GM23248 (cell line): ENCODE results near the gene CASP5. TPM values are rescaled to one million over a fixed set of nuclear protein-coding genes. Genes with fewer than 3 reads are reported as not detected.

ENCODE experiments used
- DNase-seq: peaks from one replicate; pipeline ENCODE4 v3.0.0-alpha.2; 2015
- H2AFZ ChIP-seq: fragments of 200-600 bp; sonication (generic); 2 replicates; pipeline ENCODE4 v1.6.1; 2016; ENCODE audit warnings: antibody characterized with exemption
- H3F3A ChIP-seq: fragments of 200-600 bp; sonication (generic); 2 replicates; pipeline ENCODE4 v1.6.1; 2016; ENCODE audit warnings: mild to moderate bottlenecking, antibody characterized with exemption, mixed run types; ENCODE audit not compliant: insufficient read depth
- H3K27ac ChIP-seq: fragments of 200-600 bp; sonication (generic); 2 replicates; pipeline ENCODE4 v1.5.1; 2016; ENCODE audit warnings: mild to moderate bottlenecking
- H3K27me3 ChIP-seq: fragments of 200-600 bp; sonication (generic); replicated peaks from 2 replicates; pipeline ENCODE4 v1.6.1; 2016; ENCODE audit warnings: mild to moderate bottlenecking; ENCODE audit not compliant: insufficient read depth
- H3K36me3 ChIP-seq: fragments of 200-600 bp; sonication (generic); 2 replicates; pipeline ENCODE4 v1.6.1; 2016; ENCODE audit warnings: low read depth, mild to moderate bottlenecking
- H3K4me1 ChIP-seq: fragments of 200-600 bp; sonication (generic); 2 replicates; pipeline ENCODE4 v1.6.1; 2016; ENCODE audit warnings: mild to moderate bottlenecking; ENCODE audit not compliant: insufficient read depth
- H3K4me2 ChIP-seq: fragments of 200-600 bp; sonication (generic); one replicate; pipeline ENCODE4 v1.6.1; 2016; ENCODE audit warnings: mild to moderate bottlenecking; ENCODE audit not compliant: unreplicated experiment
- H3K4me3 ChIP-seq: fragments of 200-600 bp; sonication (generic); 2 replicates; pipeline ENCODE4 v1.5.1; 2016; ENCODE audit warnings: mild to moderate bottlenecking
- H3K79me2 ChIP-seq: fragments of 200-600 bp; sonication (generic); 2 replicates; pipeline ENCODE4 v1.6.1; 2016; ENCODE audit warnings: mild to moderate bottlenecking; ENCODE audit not compliant: insufficient read depth
- H3K9ac ChIP-seq: fragments of 200-600 bp; sonication (generic); 2 replicates; pipeline ENCODE4 v1.6.1; 2016; ENCODE audit warnings: mild to moderate bottlenecking
- H3K9me2 ChIP-seq: fragments of 200-600 bp; sonication (generic); 2 replicates; pipeline ENCODE4 v1.6.1; 2016; ENCODE audit warnings: mixed run types, mild to moderate bottlenecking, moderate library complexity; ENCODE audit not compliant: insufficient read depth
- H3K9me3 ChIP-seq: fragments of 200-600 bp; sonication (generic); one replicate; pipeline ENCODE4 v1.6.1; 2017; ENCODE audit warnings: low read depth
- H4K20me1 ChIP-seq: fragments of 200-600 bp; sonication (generic); 2 replicates; pipeline ENCODE4 v1.6.0; 2016; ENCODE audit not compliant: insufficient read depth
- EZH2 ChIP-seq: fragments of 200-600 bp; sonication (generic); IDR thresholded peaks from 2 replicates; pipeline ENCODE4 v1.6.1; 2018; ENCODE audit warnings: antibody characterized with exemption, mild to moderate bottlenecking; ENCODE audit not compliant: insufficient read depth, poor library complexity, severe bottlenecking
- EZH2phosphoT487 ChIP-seq: fragments of 200-600 bp; sonication (generic); IDR thresholded peaks from 2 replicates; pipeline ENCODE4 v1.6.1; 2018; ENCODE audit warnings: antibody characterized with exemption, moderate library complexity, mild to moderate bottlenecking, low read depth; ENCODE audit not compliant: insufficient read depth
- WGBS, 2 experiments: methylation state at CpG; one replicate each; pipeline ENCODE4 v1.1.6; 2015 to 2017; ENCODE audit warnings: low lambda C conversion rate in 2 of 2, low coverage in 1 of 2; ENCODE audit errors: missing lambda C conversion rate in 2 of 2; 5-methylcytosine and 5-hydroxymethylcytosine counted together
- in situ Hi-C: fragments of 300-500 bp; cut with MboI; formaldehyde crosslinking; loops from 2 replicates; pipeline ENCODE4 v1.15.0; 2020
- polyA plus RNA-seq: library from polyadenylated mRNA; unstranded; fragments of >200 nt; fragmentation: Nextera tagmentation; extraction: Ambion mirVana; gene quantifications from 2 replicates; pipeline ENCODE4 v1.2.1, GENCODE V29; 2016
- total RNA-seq: library from RNA; depleted of rRNA; stranded (reverse); fragments of >200 nt; shearing (Covaris generic); gene quantifications from 2 replicates; pipeline ENCODE4 v1.2.3, GENCODE V29; 2014; rRNA removed

The CASP5 gene
- total and polyA plus RNA-seq, 2 experiments from 2014 or later, result not detected

GRCh38 chr11:104962852-104963251 lies 60.1 kb downstream of the CASP5 start:
- no peak for DNase-seq
- Histone ChIP-seq H3K4me2 (no peak overlapping the region), H2AFZ (no peak overlapping the region), H3K27ac (no peak overlapping the region), H3K9ac (no peak overlapping the region), H3K4me3 (no peak overlapping the region), H3K9me3 (no peaks in the 10 kb centered on the region), H4K20me1 (no peaks in the 10 kb centered on the region), H3K79me2 (peaks cover 97% of the 10 kb centered on the region), H3K36me3 (0 out of 2 replicates have a peak, but pooled peaks cover 11% of the 10 kb centered on the region), H3K4me1 (peaks cover 20% of the 10 kb centered on the region), H3F3A (peaks cover 4% of the 10 kb centered on the region), H3K27me3 (no peaks in the 10 kb centered on the region), H3K9me2 (no peaks in the 10 kb centered on the region)
- in situ Hi-C loops, result no loop called here
- TF ChIP-seq EZH2phosphoT487 (no peak), EZH2 (no peak)
- 95 to 99% methylated on average over 3 of the region's 3 CpGs for WGBS, 2 experiments

DNA sequence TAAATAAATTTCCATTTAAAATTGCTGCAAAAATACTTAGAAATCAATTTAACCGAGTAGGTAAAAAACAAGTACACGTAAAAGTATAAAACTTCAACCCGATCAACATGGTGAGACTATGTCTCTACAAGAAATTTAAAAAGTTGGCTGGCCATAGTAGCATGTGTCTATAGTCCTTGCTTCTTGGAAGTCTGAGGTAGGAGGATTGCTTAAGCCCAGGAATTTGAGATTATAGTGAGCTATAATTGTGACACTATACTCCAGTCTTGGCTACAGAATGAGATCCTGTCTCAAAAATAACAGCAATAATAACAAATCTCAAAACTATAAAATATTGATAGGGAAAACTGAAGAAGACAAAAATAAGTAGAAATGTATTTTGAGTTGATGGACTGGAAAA lies 65.7 kb downstream of the CASP5 start:
- WGBS, 2 experiments, result 81 to 85% methylated on average over 3 of the region's 3 CpGs
- TF ChIP-seq EZH2phosphoT487 (no peak), EZH2 (no peak)
- no peak overlapping the region for H3K27ac ChIP-seq
- no peak overlapping the region for H3K9ac ChIP-seq
- no peaks in the 10 kb centered on the region for H3K9me2 ChIP-seq
- H4K20me1 ChIP-seq, result no peaks in the 10 kb centered on the region
- no peak for DNase-seq
- in situ Hi-C loops, result no loop called here
- H2AFZ ChIP-seq, result no peak overlapping the region
- no peaks in the 10 kb centered on the region for H3F3A ChIP-seq
- H3K4me1 ChIP-seq, result no peaks in the 10 kb centered on the region
- no peak overlapping the region for H3K4me3 ChIP-seq
- no peaks in the 10 kb centered on the region for H3K9me3 ChIP-seq
- peaks cover 74% of the 10 kb centered on the region for H3K79me2 ChIP-seq
- no peaks in the 10 kb centered on the region for H3K27me3 ChIP-seq
- H3K4me2 ChIP-seq, result no peak overlapping the region
- H3K36me3 ChIP-seq, result peaks cover 21% of the 10 kb centered on the region; the same call in 1 of the 2 replicates

DNA sequence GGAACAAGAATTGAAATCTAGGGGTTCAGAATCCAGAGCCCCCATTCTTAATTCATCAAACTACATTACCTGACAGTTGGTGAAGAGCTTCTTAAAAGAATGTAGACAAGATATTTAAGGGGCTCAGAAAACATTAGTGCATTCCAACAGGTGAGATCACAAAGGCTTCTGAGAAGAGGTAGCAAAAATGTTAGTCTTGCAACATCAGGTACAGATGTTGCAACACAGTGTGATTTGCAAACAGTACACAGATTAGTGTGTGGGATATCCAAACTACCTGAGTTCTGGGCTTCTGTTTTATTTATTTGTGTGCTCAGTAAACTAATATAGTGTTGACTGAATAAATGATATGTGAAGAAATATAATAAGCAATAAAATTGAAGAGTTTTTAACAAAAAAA lies 66.4 kb downstream of the CASP5 start:
- TF ChIP-seq EZH2phosphoT487 (no peak), EZH2 (no peak)
- Histone ChIP-seq H3K27me3 (no peaks in the 10 kb centered on the region), H3K9me3 (no peaks in the 10 kb centered on the region), H3K9me2 (no peaks in the 10 kb centered on the region), H3K27ac (no peak overlapping the region), H3K79me2 (peaks cover 66% of the 10 kb centered on the region), H3K4me2 (no peak overlapping the region), H3K9ac (no peak overlapping the region), H3F3A (no peaks in the 10 kb centered on the region), H3K36me3 (peaks cover 21% of the 10 kb centered on the region; the same call in 1 of the 2 replicates), H2AFZ (no peak overlapping the region), H4K20me1 (no peaks in the 10 kb centered on the region), H3K4me3 (no peak overlapping the region), H3K4me1 (no peaks in the 10 kb centered on the region)
- in situ Hi-C loops, result no loop called here
- no peak for DNase-seq

GRCh38 chr11:104946907-104947306 lies 76.1 kb downstream of the CASP5 start:
- Histone ChIP-seq H3K4me1 (no peaks in the 10 kb centered on the region), H3K9me2 (no peaks in the 10 kb centered on the region), H3F3A (peaks cover 5% of the 10 kb centered on the region; the same call in 1 of the 2 replicates), H4K20me1 (no peaks in the 10 kb centered on the region), H3K27me3 (no peaks in the 10 kb centered on the region), H2AFZ (no peak overlapping the region), H3K36me3 (peaks cover 68% of the 10 kb centered on the region), H3K27ac (no peak overlapping the region), H3K79me2 (no peaks in the 10 kb centered on the region), H3K9me3 (no peaks in the 10 kb centered on the region), H3K4me3 (no peak overlapping the region), H3K4me2 (no peak overlapping the region), H3K9ac (no peak overlapping the region)
- in situ Hi-C loops, result no loop called here
- 3 to 6% methylated on average over 2 of the region's 2 CpGs for WGBS, 2 experiments
- DNase-seq, result peak; percentile 69
- TF ChIP-seq EZH2phosphoT487, result no peak
- TF ChIP-seq EZH2, result no peak

Other genes starting within 250 kb of the CASP5 start
- gene CASP12, start 124.7 kb downstream of the CASP5 start, total RNA-seq, result not detected in 2 replicates
- gene CASP12, start 124.7 kb downstream of the CASP5 start, polyA plus RNA-seq, result not detected in 2 replicates
- 111 and 114 TPM in 2 replicates for gene CASP4, start 54.6 kb downstream of the CASP5 start, total RNA-seq
- gene CASP4, start 54.6 kb downstream of the CASP5 start, polyA plus RNA-seq, result 72.0 and 76.3 TPM in 2 replicates
- 2.7 and 5.7 TPM in 2 replicates for gene CASP1, start 12.0 kb upstream of the CASP5 start, total RNA-seq
- 9.7 and 9.9 TPM in 2 replicates for gene CASP1, start 12.0 kb upstream of the CASP5 start, polyA plus RNA-seq
- gene CARD16, start 22.2 kb upstream of the CASP5 start, total RNA-seq, result not detected in 2 replicates
- gene CARD16, start 22.2 kb upstream of the CASP5 start, polyA plus RNA-seq, result not detected in 2 replicates
- gene CARD18, start 116.6 kb upstream of the CASP5 start, total RNA-seq, result not detected in 2 replicates
- gene CARD18, start 116.6 kb upstream of the CASP5 start, polyA plus RNA-seq, result not detected in 2 replicates